Lung (tissue), 12 donors: ENCODE measurements around the gene FANCE. TPM values are rescaled to one million over a fixed set of nuclear protein-coding genes. Genes with fewer than 3 reads are reported as not detected.

Experiments used
- ATAC-seq: fragments of 200-7000 bp; cut with Tn5 transposase; one replicate; pipeline ENCODE4 v1.9.1; 2020; ENCODE audit warnings: moderate number of reproducible peaks; ENCODE audit not compliant: insufficient read depth, low FRiP score
- DNase-seq, 3 donors: peaks; one replicate each; pipeline ENCODE4 v3.0.0-alpha.2; 2013 to 2017
- H3K27ac ChIP-seq, 2 donors: one replicate each; pipeline ENCODE4 v1.5.1; 2013; ENCODE audit warnings: mild to moderate bottlenecking in 2 of 2, moderate library complexity in 2 of 2, control low read depth in 1 of 2, inconsistent platforms in 1 of 2, low read depth in 1 of 2, low read length in 1 of 2
- H3K27me3 ChIP-seq, 3 donors: one replicate each; pipeline ENCODE4 v1.5.1; 2013; ENCODE audit warnings: low read length in 2 of 3; ENCODE audit not compliant: control insufficient read depth in 3 of 3, insufficient read depth in 3 of 3
- H3K36me3 ChIP-seq, 4 donors: one replicate each; pipeline ENCODE4 v1.5.1; 2013; ENCODE audit warnings: low read length in 4 of 4, mild to moderate bottlenecking in 1 of 4, moderate library complexity in 1 of 4; ENCODE audit not compliant: control insufficient read depth in 4 of 4, insufficient read depth in 4 of 4
- H3K4me1 ChIP-seq, 5 donors: one replicate each; pipeline ENCODE4 v1.5.1; 2013; ENCODE audit warnings: low read length in 5 of 5, mild to moderate bottlenecking in 2 of 5, moderate library complexity in 1 of 5; ENCODE audit not compliant: control insufficient read depth in 5 of 5, insufficient read depth in 5 of 5
- H3K4me3 ChIP-seq: one replicate; pipeline ENCODE4 v1.5.1; 2013; ENCODE audit warnings: mild to moderate bottlenecking, control low read depth, moderate library complexity
- H3K9ac ChIP-seq, 2 donors: one replicate each; pipeline ENCODE4 v1.5.1; 2013; ENCODE audit warnings: low read length in 2 of 2, control low read depth in 1 of 2; ENCODE audit not compliant: insufficient read depth in 1 of 2
- H3K9me3 ChIP-seq, 4 donors: one replicate each; pipeline ENCODE4 v1.5.1; 2013; ENCODE audit warnings: low read length in 3 of 4, mild to moderate bottlenecking in 1 of 4, moderate library complexity in 1 of 4; ENCODE audit not compliant: control insufficient read depth in 4 of 4, insufficient read depth in 3 of 4
- CTCF ChIP-seq: IDR thresholded peaks from 2 replicates; pipeline ENCODE4 v1.5.1; 2012; ENCODE audit warnings: mild to moderate bottlenecking; ENCODE audit errors: control extremely low read depth, extremely low read depth
- WGBS, 2 donors: extraction: QIAGEN DNeasy Blood & Tissue Kit; methylation state at CpG; one replicate each; pipeline ENCODE4 v1.1.7; 2013; 5-methylcytosine and 5-hydroxymethylcytosine counted together
- polyA plus RNA-seq, 2 donors: library from polyadenylated mRNA; stranded (reverse); fragments of 200-250 nt; gene quantifications; one replicate each; pipeline ENCODE4 v1.2.1, GENCODE V29; 2013
- total RNA-seq, 2 donors: library from RNA; depleted of rRNA in 1 of 2; stranded (reverse); fragments of >200 nt in 1 of 2; gene quantifications; one replicate each; pipeline ENCODE4 v1.2.1, GENCODE V29; 2014 to 2021
- donor health status: control.
- donor health status: control.
- donor health status: Bipolar disorder and iron deficiency.
- donor health status: healthy.
- donor health status: DM: yes; HTN: yes; CAD: no.

FANCE gene
- total and polyA plus RNA-seq, 4 donors: 3.1 to 7.3 (median 6.3) TPM

- Histone ChIP-seq H3K36me3 (peaks cover 0 to 4% (median 0%) of the 10 kb centered on the region in 4 donors), H3K4me3 (no peak overlapping the region), H3K9ac (peak overlapping the region in 1 of 2 donors; percentile 7), H3K27ac (peak overlapping the region in 1 of 2 donors; percentile 25), H3K9me3 (no peaks in the 10 kb centered on the region), H3K4me1 (peaks cover 0 to 70% (median 36%) of the 10 kb centered on the region in 5 donors), H3K27me3 (no peaks in the 10 kb centered on the region)
- 64 to 68% methylated on average over 5 of the region's 5 CpGs for WGBS, 2 donors
- ATAC-seq: no peak
- DNase-seq: peak in 2 of 3 donors; percentile 65 to 71
- no peak for TF ChIP-seq CTCF
Observed at GRCh38 chr6:35491558-35492257, 39.6 kb downstream of the FANCE start.

- no peaks in the 10 kb centered on the region for H3K36me3 ChIP-seq
- H3K9me3 ChIP-seq: no peaks in the 10 kb centered on the region
- H3K4me1 ChIP-seq: peaks cover 0 to 70% (median 36%) of the 10 kb centered on the region in 5 donors
- H3K9ac ChIP-seq: peak overlapping the region in 1 of 2 donors; percentile 7
- WGBS, 2 donors: 43 to 53% methylated on average over 7 of the region's 7 CpGs
- ATAC-seq: no peak
- DNase-seq: peak; percentile 83 to 89 (median 85)
- H3K4me3 ChIP-seq: no peak overlapping the region
- H3K27me3 ChIP-seq: no peaks in the 10 kb centered on the region
- no peak for TF ChIP-seq CTCF
- no peak overlapping the region for H3K27ac ChIP-seq
Observed at GRCh38 chr6:35492258-35492973, 40.3 kb downstream of the FANCE start.

GRCh38 chr6:35492974-35493284 is 40.8 kb downstream of the FANCE start:
- TF ChIP-seq CTCF: no peak
- no peak overlapping the region for H3K27ac ChIP-seq
- H3K4me1 ChIP-seq: peaks cover 0 to 66% (median 37%) of the 10 kb centered on the region in 5 donors
- H3K27me3 ChIP-seq: no peaks in the 10 kb centered on the region
- H3K36me3 ChIP-seq: no peaks in the 10 kb centered on the region
- H3K9me3 ChIP-seq: no peaks in the 10 kb centered on the region
- no peak overlapping the region for H3K9ac ChIP-seq
- DNase-seq: no peak
- no peak for ATAC-seq
- H3K4me3 ChIP-seq: no peak overlapping the region
- 34 to 70% methylated on average over 7 of the region's 7 CpGs for WGBS, 2 donors
